ENCODE data around the gene ARF1.

DNA sequence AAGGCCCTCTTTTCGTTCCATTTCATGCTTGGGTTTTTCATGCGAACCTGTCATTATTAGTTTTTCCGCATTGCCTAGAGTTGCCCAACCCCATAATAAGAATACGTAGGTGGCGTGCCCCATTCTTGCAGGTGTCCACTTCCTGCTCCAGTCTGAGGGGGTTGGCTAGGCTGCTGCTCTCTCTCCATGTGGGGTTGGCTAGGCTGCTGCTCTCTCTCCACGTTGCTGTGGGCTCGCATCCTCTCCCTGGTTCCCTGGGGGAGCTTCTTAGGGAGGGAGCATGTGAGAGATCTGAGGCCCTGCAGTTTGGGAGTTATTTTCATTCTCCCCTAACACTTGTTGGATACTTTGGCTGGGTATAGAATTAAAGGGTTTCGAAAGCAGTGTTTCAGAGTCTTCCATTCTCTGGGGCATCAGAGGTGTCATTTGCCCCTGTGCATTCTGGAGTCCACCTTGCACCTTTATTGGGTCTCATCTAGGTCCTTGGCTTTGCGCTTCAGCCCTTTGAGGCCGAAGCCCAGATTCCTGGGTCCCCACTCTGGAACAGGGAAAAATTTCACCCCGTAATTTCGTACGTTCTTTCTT is 12.0 kb downstream of the ARF1 start:
- TF ChIP-seq, protein P1, sequence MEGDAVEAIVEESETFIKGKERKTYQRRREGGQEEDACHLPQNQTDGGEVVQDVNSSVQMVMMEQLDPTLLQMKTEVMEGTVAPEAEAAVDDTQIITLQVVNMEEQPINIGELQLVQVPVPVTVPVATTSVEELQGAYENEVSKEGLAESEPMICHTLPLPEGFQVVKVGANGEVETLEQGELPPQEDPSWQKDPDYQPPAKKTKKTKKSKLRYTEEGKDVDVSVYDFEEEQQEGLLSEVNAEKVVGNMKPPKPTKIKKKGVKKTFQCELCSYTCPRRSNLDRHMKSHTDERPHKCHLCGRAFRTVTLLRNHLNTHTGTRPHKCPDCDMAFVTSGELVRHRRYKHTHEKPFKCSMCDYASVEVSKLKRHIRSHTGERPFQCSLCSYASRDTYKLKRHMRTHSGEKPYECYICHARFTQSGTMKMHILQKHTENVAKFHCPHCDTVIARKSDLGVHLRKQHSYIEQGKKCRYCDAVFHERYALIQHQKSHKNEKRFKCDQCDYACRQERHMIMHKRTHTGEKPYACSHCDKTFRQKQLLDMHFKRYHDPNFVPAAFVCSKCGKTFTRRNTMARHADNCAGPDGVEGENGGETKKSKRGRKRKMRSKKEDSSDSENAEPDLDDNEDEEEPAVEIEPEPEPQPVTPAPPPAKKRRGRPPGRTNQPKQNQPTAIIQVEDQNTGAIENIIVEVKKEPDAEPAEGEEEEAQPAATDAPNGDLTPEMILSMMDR (conservative IDR thresholded peaks at IDR 0.05): no peak
- no peak for TF ChIP-seq EZH2 (IDR thresholded peaks at IDR 0.05; ENCODE audit: low read depth)

All from PC-9 (cell line).